CD8-positive, alpha-beta memory T cell (primary cell): Measurements from ENCODE around the gene GABPA. TPM values are rescaled to one million over a fixed set of nuclear protein-coding genes. Genes with fewer than 3 reads are reported as not detected.

ENCODE experiments used
- CTCF ChIA-PET: fragments of 350-600 bp; sonication (Branson Sonifier 250); formaldehyde crosslinking; loops from one replicate; lab custom pipeline; 2021; ENCODE audit warnings: antibody characterized with exemption; lab: Charles Lee
- POLR2A ChIA-PET: fragments of 350-600 bp; sonication (Branson Sonifier 250); formaldehyde crosslinking; loops from one replicate; lab custom pipeline; 2021; ENCODE audit warnings: antibody characterized with exemption; lab: Charles Lee
- DNase-seq, 5 donors: peaks; one replicate each; pipeline versions ENCODE4 v3.0.0 to v3.0.0-alpha.2; 2020 to 2022; ENCODE audit warnings: mixed read lengths in 1 of 5
- H3K27ac ChIP-seq: one replicate; pipeline ENCODE4 v1.7.0; 2013; ENCODE audit warnings: low read depth, mild to moderate bottlenecking, low read length, moderate library complexity
- H3K27me3 ChIP-seq: 2 replicates; pipeline ENCODE4 v1.7.0; 2013; ENCODE audit warnings: low read length, mild to moderate bottlenecking; ENCODE audit not compliant: insufficient read depth, poor library complexity, severe bottlenecking
- H3K36me3 ChIP-seq: 2 replicates; pipeline ENCODE4 v1.7.0; 2013; ENCODE audit warnings: mild to moderate bottlenecking, low read length, moderate library complexity; ENCODE audit not compliant: insufficient read depth
- H3K4me1 ChIP-seq: 2 replicates; pipeline ENCODE4 v1.7.0; 2013; ENCODE audit warnings: mild to moderate bottlenecking, low read length, moderate library complexity; ENCODE audit not compliant: insufficient read depth
- H3K4me3 ChIP-seq: 2 replicates; pipeline ENCODE4 v1.7.0; 2013; ENCODE audit warnings: mild to moderate bottlenecking, low read length
- H3K9me3 ChIP-seq: 2 replicates; pipeline ENCODE4 v1.7.0; 2013; ENCODE audit warnings: mild to moderate bottlenecking, low read length
- H3K27ac Mint-ChIP-seq, 8 donors: one replicate each; pipeline ENCODE4 v1.8.0; 2020 to 2021; ENCODE audit warnings: mixed read lengths in 8 of 8, mild to moderate bottlenecking in 6 of 8, inconsistent platforms in 3 of 8, moderate library complexity in 3 of 8
- H3K27me3 Mint-ChIP-seq, 2 donors: one replicate each; pipeline ENCODE4 v1.8.0; 2020 to 2021; ENCODE audit warnings: mixed read lengths in 2 of 2, mild to moderate bottlenecking in 1 of 2, moderate library complexity in 1 of 2
- H3K36me3 Mint-ChIP-seq, 3 donors: one replicate each; pipeline ENCODE4 v1.8.0; 2020 to 2021; ENCODE audit warnings: mixed read lengths in 3 of 3, inconsistent platforms in 1 of 3, mild to moderate bottlenecking in 1 of 3
- H3K4me1 Mint-ChIP-seq, 3 donors: one replicate each; pipeline ENCODE4 v1.8.0; 2020 to 2021; ENCODE audit warnings: mixed read lengths in 3 of 3, inconsistent platforms in 1 of 3, mild to moderate bottlenecking in 1 of 3
- H3K4me3 Mint-ChIP-seq, 7 donors: one replicate each; pipeline ENCODE4 v1.8.0; 2020 to 2021; ENCODE audit warnings: mixed read lengths in 7 of 7, mild to moderate bottlenecking in 6 of 7, moderate library complexity in 4 of 7, inconsistent platforms in 2 of 7
- H3K9me3 Mint-ChIP-seq, 5 donors: one replicate each; pipeline ENCODE4 v1.8.0; 2020 to 2022; ENCODE audit warnings: mixed read lengths in 5 of 5, mild to moderate bottlenecking in 3 of 5, moderate library complexity in 2 of 5, inconsistent platforms in 1 of 5
- polyA plus RNA-seq: library from polyadenylated mRNA; unstranded; fragments of 300-500 nt; fragmentation: Illumina TruSeq; gene quantifications from one replicate; pipeline ENCODE4 v1.2.3, GENCODE V29; 2021
- total RNA-seq, 2 experiments: library from RNA; stranded (reverse); gene quantifications; one replicate each; pipeline ENCODE4 v1.2.3, GENCODE V29; 2021

GABPA gene
- total and polyA plus RNA-seq, 3 experiments from 2014 or later = 17.9 to 26.8 (median 25.0) TPM

DNA sequence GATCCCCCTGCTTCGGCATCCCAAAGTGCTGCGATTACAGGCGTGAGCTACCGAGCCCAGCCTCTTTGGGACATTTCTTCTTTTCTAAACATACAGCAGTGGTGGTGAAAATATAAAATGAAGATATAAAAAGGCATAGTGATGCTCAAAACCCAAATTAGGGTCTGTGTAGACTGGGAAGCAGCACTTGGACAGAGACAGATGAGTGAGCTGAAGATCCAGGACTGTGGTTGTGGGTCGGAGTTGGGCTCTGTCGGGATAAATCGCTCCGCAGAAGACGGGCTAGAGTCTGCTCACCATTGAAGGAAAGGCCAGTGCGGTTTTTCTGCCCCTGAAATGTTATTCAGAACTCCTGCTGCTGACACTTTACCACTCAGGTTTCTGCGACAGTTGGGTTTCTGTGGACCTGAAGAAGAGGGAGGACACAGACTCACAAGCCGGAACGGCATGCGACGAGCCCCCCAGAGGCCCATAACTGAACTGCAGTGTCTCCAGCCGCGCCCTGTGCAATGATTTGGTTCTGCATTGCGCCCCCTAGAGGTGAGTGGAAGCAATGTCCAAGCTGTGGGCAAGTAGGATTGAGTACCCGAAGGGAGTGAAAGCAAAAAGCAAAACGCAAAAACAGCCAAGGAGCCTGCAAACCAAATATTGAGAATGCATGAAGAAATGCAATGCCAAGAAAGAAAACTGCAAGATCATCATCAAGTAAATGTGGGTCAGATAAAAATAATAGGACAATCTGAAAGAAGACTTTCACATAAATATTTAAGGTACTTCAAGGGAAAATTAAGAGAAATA lies 66.6 kb downstream of the GABPA start:
- POLR2A ChIA-PET = no interaction called here
- no peak overlapping the region for H3K27ac ChIP-seq
- no peaks in the 10 kb centered on the region for H3K27me3 ChIP-seq
- Mint-ChIP-seq H3K4me3 (peak overlapping the region in 4 of 7 donors; percentile 22 to 65 (median 32)), H3K36me3 (no peaks in the 10 kb centered on the region), H3K9me3 (no peaks in the 10 kb centered on the region), H3K27me3 (peaks cover 9 to 40% of the 10 kb centered on the region in 2 donors), H3K4me1 (peaks cover 6 to 10% (median 7%) of the 10 kb centered on the region in 3 donors), H3K27ac (peak overlapping the region in 1 of 8 donors; percentile 47)
- DNase-seq = peak; percentile 67 to 85 (median 76)
- H3K4me3 ChIP-seq = no peak overlapping the region
- H3K4me1 ChIP-seq = no peaks in the 10 kb centered on the region
- no peaks in the 10 kb centered on the region for H3K36me3 ChIP-seq
- H3K9me3 ChIP-seq = no peaks in the 10 kb centered on the region
- CTCF ChIA-PET = interaction anchor here (0.7 to 2.7 kb wide), 7 partner anchors 9 to 236 kb away, joined by 3 to 9 read pairs (median 3); no protein-coding TSS in a partner anchor

DNA sequence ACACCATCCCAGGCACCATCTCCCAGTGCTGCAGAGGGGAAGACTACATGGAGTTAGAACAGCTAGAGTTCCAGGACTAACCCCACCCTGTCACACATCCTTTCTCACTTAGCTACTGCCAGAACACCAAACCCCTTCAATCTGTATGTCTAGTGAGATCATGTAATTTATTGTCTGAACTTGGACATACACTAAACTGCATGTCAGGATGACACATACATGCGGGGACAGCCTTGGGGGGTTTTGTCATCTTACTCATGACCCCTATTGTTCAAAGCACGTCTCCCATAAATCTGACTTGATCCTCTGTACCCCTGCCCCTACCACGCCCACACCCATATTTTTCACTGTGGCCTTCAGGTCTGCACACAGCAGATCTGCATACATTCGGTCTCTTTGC lies 71.3 kb downstream of the GABPA start:
- no peak overlapping the region for H3K27ac Mint-ChIP-seq
- Histone ChIP-seq H3K4me3 (no peak overlapping the region), H3K27ac (no peak overlapping the region), H3K4me1 (no peaks in the 10 kb centered on the region), H3K9me3 (no peaks in the 10 kb centered on the region), H3K36me3 (no peaks in the 10 kb centered on the region), H3K27me3 (no peaks in the 10 kb centered on the region)
- H3K4me3 Mint-ChIP-seq = no peak overlapping the region
- ChIA-PET CTCF (no interaction called here), POLR2A (no interaction called here)
- no peak for DNase-seq
- H3K9me3 Mint-ChIP-seq = no peaks in the 10 kb centered on the region
- peaks cover 11 to 35% of the 10 kb centered on the region in 2 donors for H3K27me3 Mint-ChIP-seq
- H3K4me1 Mint-ChIP-seq = peaks cover 6 to 10% (median 7%) of the 10 kb centered on the region in 3 donors
- no peaks in the 10 kb centered on the region for H3K36me3 Mint-ChIP-seq

DNA sequence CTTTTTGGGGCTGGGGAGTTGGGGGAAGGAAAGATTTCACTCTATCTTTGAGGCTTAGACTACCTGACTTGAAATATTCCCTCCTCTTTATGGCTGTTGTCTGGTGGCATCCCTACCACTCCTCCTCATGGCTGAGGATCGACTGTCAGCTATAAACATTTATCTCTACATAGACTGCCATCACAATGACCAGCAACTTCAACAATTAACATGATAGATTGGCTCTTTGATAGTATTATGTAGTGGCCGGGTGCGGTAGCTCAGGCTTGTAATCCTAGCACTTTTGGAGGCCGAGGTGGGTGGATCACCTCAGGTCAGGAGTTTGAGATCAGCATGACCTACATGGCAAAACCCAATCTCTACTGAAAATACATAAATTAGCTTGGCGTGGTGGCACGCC lies 72.4 kb downstream of the GABPA start:
- Mint-ChIP-seq H3K9me3 (no peaks in the 10 kb centered on the region), H3K36me3 (no peaks in the 10 kb centered on the region), H3K27me3 (peaks cover 8 to 26% of the 10 kb centered on the region in 2 donors), H3K4me1 (no peaks in the 10 kb centered on the region), H3K4me3 (no peak overlapping the region), H3K27ac (no peak overlapping the region)
- H3K36me3 ChIP-seq = no peaks in the 10 kb centered on the region
- ChIA-PET POLR2A (no interaction called here), CTCF (no interaction called here)
- no peaks in the 10 kb centered on the region for H3K9me3 ChIP-seq
- DNase-seq = no peak
- H3K4me1 ChIP-seq = no peaks in the 10 kb centered on the region
- no peak overlapping the region for H3K4me3 ChIP-seq
- no peaks in the 10 kb centered on the region for H3K27me3 ChIP-seq
- H3K27ac ChIP-seq = no peak overlapping the region

DNA sequence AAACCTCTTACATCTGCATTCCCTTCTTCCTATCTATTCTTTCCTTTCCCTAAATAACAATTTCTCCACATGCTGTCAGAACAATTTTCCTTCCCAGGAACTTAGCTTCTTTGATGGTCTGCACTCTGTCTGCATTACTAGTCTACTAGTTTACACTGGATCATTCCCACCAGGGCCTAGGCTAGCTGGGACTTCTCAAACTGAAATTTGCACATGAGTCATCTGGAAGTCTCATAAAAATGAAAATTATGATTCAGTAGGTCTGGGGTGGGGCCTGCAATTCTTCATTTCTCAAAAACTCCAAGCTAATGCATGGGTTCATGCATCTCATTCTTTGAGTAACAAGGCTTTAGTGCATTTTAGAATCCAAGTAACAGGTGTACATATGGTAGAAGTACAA lies 74.2 kb downstream of the GABPA start:
- no peak for DNase-seq
- ChIA-PET CTCF (no interaction called here), POLR2A (no interaction called here)
- no peaks in the 10 kb centered on the region for H3K27me3 ChIP-seq
- no peaks in the 10 kb centered on the region for H3K4me1 ChIP-seq
- peaks cover 5 to 20% of the 10 kb centered on the region in 2 donors for H3K27me3 Mint-ChIP-seq
- H3K36me3 ChIP-seq = no peaks in the 10 kb centered on the region
- H3K4me3 ChIP-seq = no peak overlapping the region
- H3K27ac Mint-ChIP-seq = no peak overlapping the region
- no peaks in the 10 kb centered on the region for H3K36me3 Mint-ChIP-seq
- H3K4me3 Mint-ChIP-seq = no peak overlapping the region
- H3K9me3 Mint-ChIP-seq = no peaks in the 10 kb centered on the region
- H3K9me3 ChIP-seq = no peaks in the 10 kb centered on the region
- no peaks in the 10 kb centered on the region for H3K4me1 Mint-ChIP-seq
- H3K27ac ChIP-seq = no peak overlapping the region

DNA sequence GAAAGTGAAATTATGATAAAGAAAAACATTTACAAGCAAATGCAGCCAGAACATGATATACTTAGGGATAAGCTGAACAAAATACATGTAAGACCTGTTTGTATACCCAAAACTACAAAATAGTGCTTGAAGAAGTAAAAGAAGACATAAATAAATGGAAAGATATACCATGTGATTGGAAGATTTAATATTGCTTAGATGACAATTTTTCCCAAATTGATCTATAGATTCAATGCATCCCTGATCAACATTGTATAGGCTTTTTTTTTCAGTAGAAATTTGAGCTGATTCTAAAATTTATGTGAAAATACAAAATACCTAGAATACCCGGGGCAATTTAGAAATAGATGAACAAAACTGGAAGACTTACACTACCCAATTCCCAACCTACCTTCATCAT lies 76.4 kb downstream of the GABPA start:
- CTCF ChIA-PET = no interaction called here
- POLR2A ChIA-PET = no interaction called here
- no peak overlapping the region for H3K27ac Mint-ChIP-seq

DNA sequence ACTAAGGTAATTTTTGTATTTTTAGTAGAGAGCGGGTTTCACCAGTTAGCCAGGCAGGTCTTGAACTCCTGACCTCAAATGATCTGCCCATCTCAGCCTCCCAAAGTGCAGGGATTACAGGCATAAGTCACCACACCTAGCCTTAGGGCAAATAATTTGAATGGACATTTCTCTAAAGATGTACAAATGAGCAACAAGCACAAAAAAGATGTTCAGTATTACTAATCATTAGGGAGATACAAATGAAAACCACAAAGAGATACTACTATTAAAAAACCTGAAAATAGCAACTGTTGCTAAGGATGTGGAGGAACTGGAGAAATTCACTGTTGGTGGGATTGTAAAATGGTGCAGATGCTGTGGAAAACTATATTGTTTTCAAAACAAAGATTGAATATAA lies 79.1 kb downstream of the GABPA start:
- Mint-ChIP-seq H3K9me3 (no peaks in the 10 kb centered on the region), H3K36me3 (no peaks in the 10 kb centered on the region), H3K4me1 (no peaks in the 10 kb centered on the region), H3K27me3 (no peaks in the 10 kb centered on the region), H3K4me3 (no peak overlapping the region), H3K27ac (no peak overlapping the region)
- no peak overlapping the region for H3K4me3 ChIP-seq
- DNase-seq = no peak
- ChIA-PET POLR2A (no interaction called here), CTCF (no interaction called here)
- H3K27ac ChIP-seq = no peak overlapping the region
- H3K4me1 ChIP-seq = no peaks in the 10 kb centered on the region
- no peaks in the 10 kb centered on the region for H3K9me3 ChIP-seq
- no peaks in the 10 kb centered on the region for H3K27me3 ChIP-seq
- H3K36me3 ChIP-seq = no peaks in the 10 kb centered on the region

More for the DNA sequence above, 76.4 kb downstream of the GABPA start:
- no peaks in the 10 kb centered on the region for H3K9me3 ChIP-seq
- peaks cover 5 to 8% of the 10 kb centered on the region in 2 donors for H3K27me3 Mint-ChIP-seq
- H3K4me1 Mint-ChIP-seq = no peaks in the 10 kb centered on the region
- H3K36me3 ChIP-seq = no peaks in the 10 kb centered on the region
- H3K4me3 Mint-ChIP-seq = no peak overlapping the region
- no peaks in the 10 kb centered on the region for H3K4me1 ChIP-seq
- H3K27me3 ChIP-seq = no peaks in the 10 kb centered on the region
- H3K27ac ChIP-seq = no peak overlapping the region
- no peaks in the 10 kb centered on the region for H3K36me3 Mint-ChIP-seq
- no peak for DNase-seq
- H3K4me3 ChIP-seq = no peak overlapping the region
- H3K9me3 Mint-ChIP-seq = no peaks in the 10 kb centered on the region

DNA sequence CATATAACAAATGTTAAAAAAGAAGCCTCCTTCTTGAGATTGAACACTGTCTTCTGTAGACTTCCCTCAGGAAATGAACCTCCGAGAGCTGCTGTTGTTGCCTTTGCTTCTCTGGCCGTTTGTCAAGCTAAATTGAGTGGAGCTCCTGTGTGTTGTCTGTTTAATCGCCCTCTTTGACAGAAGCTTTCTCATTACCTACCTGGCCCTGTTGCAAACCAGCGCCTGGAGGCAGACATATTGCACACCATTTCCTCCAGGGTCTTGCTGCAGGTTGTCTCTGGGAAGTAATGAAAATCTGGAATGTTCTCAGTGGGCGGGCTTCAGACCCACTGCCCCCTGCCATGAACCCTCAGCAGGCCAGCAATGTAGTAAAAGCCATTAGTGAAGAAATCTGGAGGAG lies 83.3 kb downstream of the GABPA start:
- no peaks in the 10 kb centered on the region for H3K9me3 ChIP-seq
- no peaks in the 10 kb centered on the region for H3K4me1 ChIP-seq
- no peaks in the 10 kb centered on the region for H3K27me3 ChIP-seq
- Mint-ChIP-seq H3K36me3 (peaks cover 0 to 2% (median 0%) of the 10 kb centered on the region in 3 donors), H3K27ac (no peak overlapping the region), H3K4me1 (no peaks in the 10 kb centered on the region), H3K4me3 (no peak overlapping the region), H3K9me3 (no peaks in the 10 kb centered on the region), H3K27me3 (peaks cover 0 to 6% of the 10 kb centered on the region in 2 donors)
- CTCF ChIA-PET = no interaction called here
- DNase-seq = no peak
- POLR2A ChIA-PET = no interaction called here
- H3K36me3 ChIP-seq = no peaks in the 10 kb centered on the region
- H3K27ac ChIP-seq = no peak overlapping the region
- no peak overlapping the region for H3K4me3 ChIP-seq

DNA sequence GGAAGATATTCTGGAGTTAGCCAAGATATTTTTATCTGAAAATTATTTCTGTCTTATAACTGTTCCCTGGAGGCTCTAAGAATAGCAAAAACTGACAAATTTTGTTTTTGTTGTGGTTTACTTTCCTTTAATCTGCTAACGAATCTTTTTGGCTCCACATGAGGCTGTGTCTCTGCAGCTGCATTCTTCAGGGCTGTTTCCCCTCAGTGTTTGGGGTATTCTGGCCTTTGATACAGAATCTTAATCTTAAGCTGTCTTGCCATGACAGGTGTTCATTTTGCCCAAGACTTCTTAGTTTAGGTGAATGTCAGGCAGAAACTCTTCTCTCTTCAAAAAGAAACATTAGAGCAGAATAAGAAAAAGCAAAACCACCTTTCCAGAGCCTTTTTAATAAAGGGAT lies 83.8 kb downstream of the GABPA start:
- no peaks in the 10 kb centered on the region for H3K27me3 ChIP-seq
- ChIA-PET POLR2A (no interaction called here), CTCF (no interaction called here)
- no peaks in the 10 kb centered on the region for H3K9me3 Mint-ChIP-seq
- no peak overlapping the region for H3K4me3 ChIP-seq
- H3K27ac Mint-ChIP-seq = peak overlapping the region in 1 of 8 donors; percentile 15
- no peaks in the 10 kb centered on the region for H3K36me3 ChIP-seq
- DNase-seq = no peak
- H3K4me1 ChIP-seq = no peaks in the 10 kb centered on the region
- H3K4me1 Mint-ChIP-seq = no peaks in the 10 kb centered on the region
- H3K9me3 ChIP-seq = no peaks in the 10 kb centered on the region
- peaks cover 0 to 2% (median 0%) of the 10 kb centered on the region in 3 donors for H3K36me3 Mint-ChIP-seq
- H3K27me3 Mint-ChIP-seq = peaks cover 0 to 6% of the 10 kb centered on the region in 2 donors
- H3K4me3 Mint-ChIP-seq = no peak overlapping the region
- no peak overlapping the region for H3K27ac ChIP-seq
